HEK293 (cell line): ENCODE data around the gene SMO.

ENCODE experiments used
- CTCF ChIA-PET: fragments of 350-600 bp; formaldehyde crosslinking; extraction: SDS; loops from one replicate; lab custom pipeline; 2021; ENCODE audit warnings: antibody characterized with exemption; lab: Yijun Ruan, JAX
- POLR2A ChIA-PET: fragments of 300-600 bp; formaldehyde crosslinking; extraction: SDS; loops from one replicate; lab custom pipeline; 2020; ENCODE audit warnings: antibody characterized with exemption, inconsistent platforms; lab: Yijun Ruan, JAX
- H3K27ac ChIP-seq: fragments of 200-500 bp; sonication (Bioruptor generic); 2 replicates; pipeline ENCODE4 v1.5.1; 2014; ENCODE audit warnings: low read depth, low read length, control low read depth, inconsistent platforms; ENCODE audit errors: extremely low read depth
- H3K36me3 ChIP-seq, 2 experiments: fragments of 200-500 bp in 1 of 2; sonication (Bioruptor generic) in 1 of 2; 1 replicate in 1 of 2; 2 replicates in 1 of 2; pipeline ENCODE4 v1.5.1; 2014 to 2017; ENCODE audit warnings: inconsistent platforms in 2 of 2, low read length in 2 of 2; ENCODE audit not compliant: control insufficient read depth in 2 of 2, insufficient read depth in 1 of 2
- H3K4me1 ChIP-seq: fragments of 200-500 bp; sonication (Bioruptor generic); 2 replicates; pipeline ENCODE4 v1.5.1; 2014; ENCODE audit warnings: mild to moderate bottlenecking, low read length, inconsistent platforms; ENCODE audit not compliant: control insufficient read depth, insufficient read depth
- H3K4me3 ChIP-seq: 2 replicates; pipeline ENCODE4 v1.5.1; 2011; ENCODE audit warnings: low read depth, mild to moderate bottlenecking, control low read depth, low read length, moderate library complexity
- H3K9me3 ChIP-seq: fragments of 200-500 bp; sonication (Bioruptor generic); 2 replicates; pipeline ENCODE4 v1.5.1; 2014; ENCODE audit warnings: low read depth, low read length, inconsistent platforms; ENCODE audit not compliant: control insufficient read depth, insufficient read depth
- BCL11B ChIP-seq: fragments of 450-650 bp; formaldehyde crosslinking; IDR thresholded peaks from 2 replicates; pipeline ENCODE4 v1.5.1; 2016; ENCODE audit warnings: low read depth, missing biosample characterization, missing genetic modification characterization
- HIC1 ChIP-seq: fragments of 450-650 bp; formaldehyde crosslinking; IDR thresholded peaks from 2 replicates; pipeline ENCODE4 v1.5.1; 2016; ENCODE audit warnings: missing biosample characterization, missing genetic modification characterization
- PRDM1 ChIP-seq: fragments of 450-650 bp; formaldehyde crosslinking; IDR thresholded peaks from 2 replicates; pipeline ENCODE4; 2016; ENCODE audit warnings: missing biosample characterization, missing genetic modification characterization
- SCRT2 ChIP-seq: fragments of 450-650 bp; formaldehyde crosslinking; IDR thresholded peaks from 2 replicates; pipeline ENCODE4 v1.5.1; 2016; ENCODE audit warnings: missing biosample characterization, missing genetic modification characterization
- ZBTB44 ChIP-seq: fragments of 450-650 bp; IDR thresholded peaks from 2 replicates; pipeline ENCODE4 v1.5.1; 2018; ENCODE audit warnings: missing biosample characterization, mild to moderate bottlenecking, missing genetic modification characterization
- ZNF10 ChIP-seq: fragments of 450-650 bp; formaldehyde crosslinking; IDR thresholded peaks from 2 replicates; pipeline ENCODE4 v1.5.1; 2017; ENCODE audit warnings: missing biosample characterization, missing genetic modification characterization
- ZNF133 ChIP-seq: fragments of 450-650 bp; formaldehyde crosslinking; IDR thresholded peaks from 2 replicates; pipeline ENCODE4 v1.5.1; 2016; ENCODE audit warnings: missing biosample characterization, missing genetic modification characterization
- ZNF169 ChIP-seq: fragments of 450-650 bp; formaldehyde crosslinking; IDR thresholded peaks from 2 replicates; pipeline ENCODE4 v1.5.1; 2016; ENCODE audit warnings: missing biosample characterization, missing genetic modification characterization
- ZNF23 ChIP-seq: fragments of 450-650 bp; formaldehyde crosslinking; IDR thresholded peaks from 2 replicates; pipeline ENCODE4 v1.5.1; 2016; ENCODE audit warnings: missing biosample characterization, missing genetic modification characterization, borderline replicate concordance
- ZNF26 ChIP-seq: fragments of 450-650 bp; formaldehyde crosslinking; IDR thresholded peaks from 2 replicates; pipeline ENCODE4 v1.5.1; 2016; ENCODE audit warnings: missing biosample characterization, missing genetic modification characterization
- ZNF302 ChIP-seq: fragments of 450-650 bp; formaldehyde crosslinking; IDR thresholded peaks from 2 replicates; pipeline ENCODE4 v1.5.1; 2016; ENCODE audit warnings: missing biosample characterization, missing genetic modification characterization, low read depth
- ZNF362 ChIP-seq: fragments of 450-650 bp; formaldehyde crosslinking; IDR thresholded peaks from 2 replicates; pipeline ENCODE4 v1.5.1; 2016; ENCODE audit warnings: missing biosample characterization, missing genetic modification characterization
- ZNF398 ChIP-seq: fragments of 450-650 bp; formaldehyde crosslinking; IDR thresholded peaks from 2 replicates; pipeline ENCODE4 v1.5.1; 2017; ENCODE audit warnings: missing biosample characterization, missing genetic modification characterization
- ZNF544 ChIP-seq: fragments of 450-650 bp; formaldehyde crosslinking; IDR thresholded peaks from 2 replicates; pipeline ENCODE4 v1.5.0; 2017; ENCODE audit warnings: missing biosample characterization, missing genetic modification characterization
- ZNF585B ChIP-seq: fragments of 450-650 bp; formaldehyde crosslinking; IDR thresholded peaks from 2 replicates; pipeline ENCODE4 v1.5.1; 2016; ENCODE audit warnings: missing biosample characterization, missing genetic modification characterization
- ZNF785 ChIP-seq: fragments of 450-650 bp; formaldehyde crosslinking; IDR thresholded peaks from 2 replicates; pipeline ENCODE4 v1.5.1; 2016; ENCODE audit warnings: missing biosample characterization, missing genetic modification characterization
- TF ChIP-seq, protein P1 (sequence below): fragments of 450-650 bp; formaldehyde crosslinking; IDR thresholded peaks from 2 replicates; pipeline ENCODE4 v1.5.1; 2016; ENCODE audit warnings: missing biosample characterization, missing genetic modification characterization
- TF ChIP-seq, protein P2 (sequence below): fragments of 450-650 bp; formaldehyde crosslinking; IDR thresholded peaks from 2 replicates; pipeline ENCODE4 v1.5.1; 2016; ENCODE audit warnings: missing biosample characterization, missing genetic modification characterization
- TF ChIP-seq, protein P3 (sequence below): fragments of 450-650 bp; formaldehyde crosslinking; IDR thresholded peaks from 2 replicates; pipeline ENCODE4 v1.5.1; 2017; ENCODE audit warnings: missing biosample characterization, missing genetic modification characterization

Gene SMO

GRCh38 chr7:129227646-129228578 is 39.5 kb downstream of the SMO start (continued):
- TF ChIP-seq, protein P1, sequence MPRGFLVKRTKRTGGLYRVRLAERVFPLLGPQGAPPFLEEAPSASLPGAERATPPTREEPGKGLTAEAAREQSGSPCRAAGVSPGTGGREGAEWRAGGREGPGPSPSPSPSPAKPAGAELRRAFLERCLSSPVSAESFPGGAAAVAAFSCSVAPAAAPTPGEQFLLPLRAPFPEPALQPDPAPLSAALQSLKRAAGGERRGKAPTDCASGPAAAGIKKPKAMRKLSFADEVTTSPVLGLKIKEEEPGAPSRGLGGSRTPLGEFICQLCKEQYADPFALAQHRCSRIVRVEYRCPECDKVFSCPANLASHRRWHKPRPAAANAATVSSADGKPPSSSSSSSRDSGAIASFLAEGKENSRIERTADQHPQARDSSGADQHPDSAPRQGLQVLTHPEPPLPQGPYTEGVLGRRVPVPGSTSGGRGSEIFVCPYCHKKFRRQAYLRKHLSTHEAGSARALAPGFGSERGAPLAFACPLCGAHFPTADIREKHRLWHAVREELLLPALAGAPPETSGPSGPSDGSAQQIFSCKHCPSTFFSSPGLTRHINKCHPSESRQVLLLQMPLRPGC (tag by site-specific recombination), result no peak
- TF ChIP-seq ZNF302 (tag by site-specific recombination) (no peak), ZNF544 (tag by site-specific recombination) (no peak), ZNF10 (tag by site-specific recombination) (peak; percentile 99), ZNF169 (tag by site-specific recombination) (no peak), ZNF362 (tag by site-specific recombination) (no peak; the same call in none of the 2 replicates), ZNF23 (tag by site-specific recombination) (no peak), PRDM1 (tag by site-specific recombination) (peak; percentile 25; the same call in 1 of the 2 replicates), ZNF785 (no peak), SCRT2 (tag by site-specific recombination) (no peak)
- TF ChIP-seq, protein P2, sequence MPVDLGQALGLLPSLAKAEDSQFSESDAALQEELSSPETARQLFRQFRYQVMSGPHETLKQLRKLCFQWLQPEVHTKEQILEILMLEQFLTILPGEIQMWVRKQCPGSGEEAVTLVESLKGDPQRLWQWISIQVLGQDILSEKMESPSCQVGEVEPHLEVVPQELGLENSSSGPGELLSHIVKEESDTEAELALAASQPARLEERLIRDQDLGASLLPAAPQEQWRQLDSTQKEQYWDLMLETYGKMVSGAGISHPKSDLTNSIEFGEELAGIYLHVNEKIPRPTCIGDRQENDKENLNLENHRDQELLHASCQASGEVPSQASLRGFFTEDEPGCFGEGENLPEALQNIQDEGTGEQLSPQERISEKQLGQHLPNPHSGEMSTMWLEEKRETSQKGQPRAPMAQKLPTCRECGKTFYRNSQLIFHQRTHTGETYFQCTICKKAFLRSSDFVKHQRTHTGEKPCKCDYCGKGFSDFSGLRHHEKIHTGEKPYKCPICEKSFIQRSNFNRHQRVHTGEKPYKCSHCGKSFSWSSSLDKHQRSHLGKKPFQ (tag by site-specific recombination), result no peak
- TF ChIP-seq, protein P3, sequence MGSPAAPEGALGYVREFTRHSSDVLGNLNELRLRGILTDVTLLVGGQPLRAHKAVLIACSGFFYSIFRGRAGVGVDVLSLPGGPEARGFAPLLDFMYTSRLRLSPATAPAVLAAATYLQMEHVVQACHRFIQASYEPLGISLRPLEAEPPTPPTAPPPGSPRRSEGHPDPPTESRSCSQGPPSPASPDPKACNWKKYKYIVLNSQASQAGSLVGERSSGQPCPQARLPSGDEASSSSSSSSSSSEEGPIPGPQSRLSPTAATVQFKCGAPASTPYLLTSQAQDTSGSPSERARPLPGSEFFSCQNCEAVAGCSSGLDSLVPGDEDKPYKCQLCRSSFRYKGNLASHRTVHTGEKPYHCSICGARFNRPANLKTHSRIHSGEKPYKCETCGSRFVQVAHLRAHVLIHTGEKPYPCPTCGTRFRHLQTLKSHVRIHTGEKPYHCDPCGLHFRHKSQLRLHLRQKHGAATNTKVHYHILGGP (tag by site-specific recombination), result peak; percentile 42; the same call in 1 of the 2 replicates

- Histone ChIP-seq H3K4me1 (peaks cover 17% of the 10 kb centered on the region), H3K4me3 (no peak overlapping the region), H3K27ac (peak overlapping the region; percentile 29; the same call in 1 of the 2 replicates), H3K9me3 (no peaks in the 10 kb centered on the region), H3K36me3 (no peaks in the 10 kb centered on the region)
- ChIA-PET CTCF (interaction anchor here (0.5 to 2.0 kb wide), 4 partner anchors 10 to 514 kb away, joined by 4 to 9 read pairs (median 6); no protein-coding TSS in a partner anchor), POLR2A (no interaction called here)
- TF ChIP-seq ZNF133 (tag by site-specific recombination) (no peak), BCL11B (no peak), HIC1 (tag by site-specific recombination) (no peak), ZBTB44 (tag by site-specific recombination) (no peak), ZNF585B (tag by site-specific recombination) (no peak), ZNF398 (tag by site-specific recombination) (no peak), ZNF26 (tag by site-specific recombination) (no peak)
Observed at GRCh38 chr7:129228633-129229032, 40.2 kb downstream of the SMO start.
